NCI-H526 (cell line): ENCODE results near the gene SLC1A7.

Experiments used
- DNase-seq, 2 experiments: peaks; one replicate each; lab custom pipeline; 2025; lab: John Stamatoyannopoulos, UW

SLC1A7 gene

DNA sequence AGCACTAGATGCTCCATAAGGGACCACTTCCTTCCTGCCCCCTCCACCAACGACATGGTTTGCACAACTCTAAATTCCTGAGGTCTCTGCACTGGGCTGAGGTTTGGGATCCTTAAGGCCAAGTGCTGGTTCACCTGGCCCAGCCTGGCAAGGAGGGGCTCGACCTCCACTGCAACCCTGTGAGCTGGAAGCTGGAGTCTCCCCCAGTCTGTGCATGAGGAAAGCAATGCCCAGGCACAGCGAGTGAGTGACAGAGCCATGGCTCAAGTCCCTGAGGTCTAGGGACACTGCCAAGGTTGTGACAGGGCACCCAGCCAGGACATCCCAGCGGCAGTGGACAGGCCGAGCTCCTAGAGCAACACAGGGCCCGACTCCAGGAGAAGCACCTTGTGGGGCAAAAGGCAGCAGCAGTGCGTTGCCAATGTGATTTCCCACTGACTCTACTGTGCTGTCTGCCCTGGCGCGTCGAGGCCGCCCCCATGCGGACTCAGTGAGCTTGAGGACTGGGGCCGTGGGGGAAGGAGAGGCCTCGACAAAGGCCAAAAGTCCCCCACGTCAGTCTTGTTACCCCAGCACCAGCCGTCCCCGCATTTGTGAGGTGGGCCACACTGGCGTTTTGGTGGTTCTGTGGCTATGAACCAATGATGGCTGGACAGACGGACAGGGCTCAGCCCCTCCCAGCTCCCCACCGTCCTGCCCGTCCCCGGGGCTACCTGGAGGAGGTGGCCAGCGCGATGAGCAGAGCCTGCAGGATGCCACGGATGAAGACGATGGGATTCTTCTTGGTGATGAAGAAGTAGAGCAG is 50.4 kb downstream of the SLC1A7 start:
- DNase-seq, result no peak

DNA sequence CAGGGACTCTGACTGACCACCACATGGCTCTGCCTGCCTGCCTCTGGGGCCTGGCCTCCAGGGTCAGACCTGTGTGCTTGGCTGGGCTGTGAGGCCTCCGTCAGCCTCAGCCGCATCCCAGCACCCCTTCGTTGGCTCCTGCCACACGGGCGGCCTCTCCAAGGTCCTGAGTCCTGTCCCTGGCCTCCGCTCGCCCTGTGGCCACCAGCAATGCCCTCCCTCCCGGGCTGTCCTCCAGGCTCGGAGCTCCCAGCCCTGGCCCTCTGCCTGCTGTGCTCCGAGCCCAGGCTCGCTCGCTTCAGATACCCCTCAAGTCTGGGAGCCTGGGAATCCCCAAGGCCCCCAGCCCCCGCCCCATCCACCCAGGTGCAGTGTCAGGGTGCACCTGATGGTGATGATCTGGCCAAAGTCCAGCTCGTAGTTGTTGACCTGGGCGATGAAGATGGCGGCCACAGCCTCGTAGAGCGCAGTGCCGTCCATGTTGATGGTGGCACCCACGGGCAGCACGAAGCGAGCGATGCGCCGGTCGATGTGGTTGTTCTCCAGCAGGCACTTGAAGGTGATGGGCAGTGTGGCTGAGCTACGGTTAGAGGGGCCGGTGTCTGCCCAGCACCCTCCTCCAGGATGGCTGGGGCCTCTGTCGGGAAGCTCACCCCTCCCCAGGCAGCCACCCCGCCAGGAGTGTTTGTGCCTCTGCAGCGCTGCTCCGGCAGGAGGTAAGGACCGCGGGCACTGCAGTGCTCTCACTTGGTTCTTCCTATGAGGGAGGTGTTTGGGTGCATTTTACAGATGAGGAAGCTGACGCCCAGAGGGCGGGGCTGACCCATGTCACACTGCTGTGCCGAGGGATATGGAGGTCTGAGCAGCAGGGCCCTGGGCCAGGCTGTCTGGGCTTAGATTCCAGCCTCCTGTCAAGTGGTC is 52.0 kb downstream of the SLC1A7 start:
- no peak for DNase-seq

DNA sequence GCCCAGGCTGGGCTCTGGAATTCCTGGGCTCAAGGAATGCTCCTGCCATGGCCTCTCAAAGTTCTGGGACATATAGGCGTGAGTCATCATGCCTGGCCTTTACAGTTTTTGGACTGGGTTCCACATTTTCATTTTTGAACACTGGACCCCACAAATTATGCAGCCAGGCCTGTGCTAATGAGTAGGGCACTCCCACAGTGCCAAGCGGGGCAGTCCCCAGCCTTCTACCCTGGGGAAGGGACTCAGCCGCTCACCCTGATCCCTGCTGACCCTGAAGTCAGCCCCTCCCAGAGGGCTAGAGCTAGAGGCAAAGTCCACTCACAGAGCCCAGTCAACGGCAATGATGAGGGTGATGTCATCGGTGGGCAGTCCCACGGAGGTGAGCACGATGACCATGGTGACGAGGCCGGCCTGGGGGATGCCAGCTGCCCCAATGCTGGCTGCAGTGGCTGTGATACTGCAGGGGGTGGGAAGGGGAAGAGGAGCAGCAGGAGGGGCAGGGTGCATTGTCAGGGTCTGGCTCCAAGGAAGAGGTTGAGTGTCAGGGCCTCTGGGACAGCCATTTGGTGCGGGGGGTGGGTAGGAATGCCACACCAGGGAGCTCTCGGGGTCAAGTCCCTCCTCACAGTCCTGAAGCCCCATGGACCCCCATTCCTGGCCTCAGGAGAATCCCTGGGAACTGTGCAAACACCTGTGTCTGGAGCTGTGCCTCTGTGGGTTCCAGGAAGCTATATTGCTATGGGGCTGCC is 52.8 kb downstream of the SLC1A7 start:
- DNase-seq, result no peak

DNA sequence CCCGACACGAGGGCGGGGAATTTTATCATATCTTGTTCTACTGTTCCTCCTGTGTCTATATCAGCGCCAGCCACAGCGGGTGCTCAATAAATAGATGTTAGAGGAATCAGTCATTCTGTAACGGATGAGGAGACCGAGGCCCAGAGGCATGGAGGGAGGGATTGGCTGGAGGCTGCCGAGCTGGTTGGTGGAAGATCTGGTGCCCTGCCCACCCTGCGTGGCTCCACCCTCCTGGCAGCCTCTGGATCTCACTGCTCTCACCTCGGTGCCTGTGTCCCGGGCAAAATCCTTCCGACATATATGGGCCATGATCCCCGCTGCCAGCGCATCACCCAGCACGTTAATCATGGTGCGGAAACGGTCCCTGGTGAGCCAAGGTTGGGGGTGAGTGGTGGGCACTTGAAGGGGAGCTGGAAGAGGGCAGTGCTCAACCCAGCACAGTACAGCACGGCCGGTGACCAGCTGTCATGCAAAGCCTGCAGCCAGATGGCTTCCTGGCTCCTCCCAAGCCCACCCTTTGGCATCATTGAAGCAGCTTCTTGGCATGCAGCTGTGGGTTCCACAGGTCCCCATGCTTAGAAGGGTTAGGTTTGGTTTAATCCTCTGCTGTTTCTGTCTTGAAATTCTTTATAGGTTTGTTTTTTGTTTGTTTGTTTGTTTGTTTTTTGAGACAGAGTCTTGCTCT is 53.7 kb downstream of the SLC1A7 start:
- no peak for DNase-seq

DNA sequence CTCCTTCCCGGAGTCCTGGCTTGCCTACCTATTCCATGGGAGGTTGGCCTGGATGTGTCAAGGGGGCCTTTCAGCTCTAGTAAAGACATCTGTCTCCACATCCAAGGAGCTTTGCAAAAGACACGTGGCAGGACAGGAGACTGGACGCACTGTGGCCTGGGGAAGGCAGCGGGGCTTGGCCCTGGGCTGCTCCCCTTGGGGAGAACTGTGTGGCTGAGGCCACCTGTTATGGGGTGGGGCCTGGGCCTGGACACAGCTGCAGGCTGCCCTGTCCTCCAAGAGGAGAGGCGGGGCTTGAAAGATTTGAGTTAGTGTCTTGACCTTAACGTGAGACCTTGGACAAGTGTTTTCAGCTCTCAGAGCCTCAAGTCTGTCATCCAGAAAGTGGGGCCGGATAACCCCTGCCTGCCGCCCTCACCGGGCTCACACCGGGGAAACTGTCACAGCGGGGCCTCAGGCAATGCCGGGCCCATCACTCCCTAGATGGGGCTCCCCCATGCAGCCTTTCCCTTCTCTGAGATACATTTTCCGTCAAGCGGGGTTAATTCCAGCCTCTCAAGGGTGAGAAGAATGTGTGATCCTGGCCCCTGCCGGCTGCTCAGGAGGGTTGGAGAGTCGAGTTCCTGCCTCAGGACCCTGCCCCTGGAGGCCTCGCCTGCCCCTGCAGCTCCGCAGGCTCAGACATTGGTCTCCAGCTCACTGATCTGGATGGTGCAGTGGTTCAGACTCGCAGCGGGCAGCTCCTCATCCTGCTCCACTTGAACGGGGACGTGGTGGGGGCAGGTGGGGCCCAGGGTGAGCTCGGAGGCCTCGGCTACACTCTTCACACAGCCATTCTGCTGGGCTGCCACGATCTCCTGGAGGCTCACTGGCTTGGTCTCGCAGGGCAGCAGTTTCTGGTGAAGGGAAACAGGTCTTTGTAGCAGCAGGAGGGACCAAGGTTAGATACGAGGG is 54.8 kb downstream of the SLC1A7 start:
- DNase-seq, result no peak

DNA sequence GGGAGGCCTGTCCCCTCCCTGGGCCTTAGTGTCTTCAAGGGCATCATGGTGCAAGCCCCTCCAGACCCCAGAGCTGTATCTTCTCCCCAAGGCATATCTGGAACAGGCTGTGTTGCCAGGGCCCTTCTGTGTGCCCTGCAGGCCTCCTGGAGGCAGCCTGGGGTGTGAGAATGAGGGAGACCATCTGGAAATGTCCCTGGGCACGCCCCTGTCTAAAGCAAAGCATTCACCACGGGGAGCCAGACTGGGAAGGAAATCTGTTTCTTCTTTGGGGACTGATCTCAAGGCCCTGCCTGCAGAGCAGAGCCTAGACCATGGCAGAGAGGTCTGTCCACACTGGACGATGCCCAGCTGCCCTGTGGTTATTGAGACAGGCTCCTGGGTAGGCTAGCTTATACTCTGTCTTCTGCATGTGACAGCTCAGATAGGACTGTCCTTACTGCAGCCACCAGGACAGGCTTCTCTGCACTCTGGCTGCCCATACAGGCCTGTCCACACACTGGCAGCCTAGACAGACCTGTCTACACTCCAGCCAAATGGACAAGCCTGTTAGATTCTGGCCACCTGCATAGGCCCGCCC is 55.9 kb downstream of the SLC1A7 start:
- no peak for DNase-seq

DNA sequence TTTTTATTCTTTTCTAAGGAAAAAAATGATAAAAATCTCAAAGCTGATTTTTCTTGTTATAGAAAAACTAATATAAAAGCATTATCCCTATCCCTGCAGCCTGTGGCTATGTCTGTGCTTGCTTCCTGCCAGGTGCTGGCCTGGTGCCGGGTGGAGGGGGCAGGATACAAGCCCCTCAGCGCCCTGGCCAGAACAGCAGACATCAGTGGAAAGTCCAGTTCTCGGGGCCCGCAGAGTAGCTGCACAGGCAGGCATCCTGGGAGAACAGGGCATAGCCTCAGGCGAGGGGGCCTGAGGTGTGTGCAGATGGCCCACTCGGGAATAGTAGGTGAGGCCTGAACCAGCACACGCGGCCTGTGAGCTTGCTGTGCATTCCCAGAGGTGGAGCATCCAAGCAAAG is 57.0 kb downstream of the SLC1A7 start:
- DNase-seq, result no peak

DNA sequence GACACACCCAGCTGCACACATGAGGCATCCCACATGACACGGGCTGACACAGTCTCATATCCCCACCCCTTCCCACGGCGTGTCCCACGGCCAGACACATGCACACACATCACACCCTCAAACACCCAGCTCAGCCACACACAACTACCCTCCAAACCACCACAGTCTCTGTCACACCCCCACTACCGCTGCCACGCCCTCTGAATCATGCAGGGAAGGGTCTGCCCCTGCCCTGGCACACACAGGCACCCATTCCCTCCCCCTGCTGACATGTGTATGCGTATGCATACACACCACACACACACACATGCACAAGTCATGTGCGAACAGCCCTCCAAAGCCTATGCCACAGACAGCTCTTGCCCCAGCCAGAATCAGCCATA is 57.9 kb downstream of the SLC1A7 start:
- DNase-seq, result no peak

DNA sequence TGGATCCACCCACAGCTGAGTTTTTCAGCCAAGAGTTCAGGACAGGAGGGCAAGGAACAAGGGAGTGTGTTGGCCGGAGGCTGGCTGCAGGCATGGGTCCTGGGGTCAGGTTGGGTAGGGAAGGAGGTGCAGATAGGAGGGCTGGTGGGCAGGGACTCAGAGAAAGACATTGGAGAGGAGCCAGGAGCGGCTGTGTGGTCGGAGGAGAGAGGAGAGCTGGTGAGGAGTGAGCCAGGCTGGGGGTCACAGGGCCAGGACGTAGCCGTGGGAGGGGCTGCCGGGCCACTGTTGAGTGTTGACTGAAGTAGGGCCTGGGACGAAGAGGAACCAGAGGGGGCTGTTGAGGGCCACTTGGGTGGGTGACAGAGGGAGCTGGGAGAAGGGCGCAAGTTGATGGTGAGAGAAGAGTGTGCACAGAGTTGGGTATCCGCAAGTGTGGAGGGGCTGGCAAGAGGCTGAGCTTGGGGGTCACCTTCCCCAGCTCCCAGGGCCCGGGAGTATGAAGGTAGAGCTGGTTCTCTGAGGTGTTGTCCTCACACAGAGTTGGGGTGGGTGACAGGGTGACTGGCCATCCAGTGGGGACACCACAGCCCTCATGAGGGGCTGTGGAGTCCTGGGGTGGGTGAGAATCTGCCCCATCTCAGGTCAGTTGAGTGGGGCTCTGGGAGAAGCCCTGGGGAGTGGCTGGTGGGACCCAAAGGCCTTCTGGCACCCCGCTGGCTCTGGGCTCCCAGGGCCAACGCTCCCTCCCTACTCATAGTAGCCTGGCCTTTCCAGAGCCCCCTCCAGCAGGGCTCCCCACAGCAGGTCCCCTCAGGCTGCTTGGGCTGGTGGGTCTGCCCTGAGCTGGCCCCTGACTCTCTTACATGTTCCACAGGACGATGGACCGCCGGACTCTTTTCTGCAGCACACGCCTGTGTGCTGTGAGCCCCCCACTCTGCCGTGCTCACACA is 58.5 kb downstream of the SLC1A7 start:
- DNase-seq, result no peak

DNA sequence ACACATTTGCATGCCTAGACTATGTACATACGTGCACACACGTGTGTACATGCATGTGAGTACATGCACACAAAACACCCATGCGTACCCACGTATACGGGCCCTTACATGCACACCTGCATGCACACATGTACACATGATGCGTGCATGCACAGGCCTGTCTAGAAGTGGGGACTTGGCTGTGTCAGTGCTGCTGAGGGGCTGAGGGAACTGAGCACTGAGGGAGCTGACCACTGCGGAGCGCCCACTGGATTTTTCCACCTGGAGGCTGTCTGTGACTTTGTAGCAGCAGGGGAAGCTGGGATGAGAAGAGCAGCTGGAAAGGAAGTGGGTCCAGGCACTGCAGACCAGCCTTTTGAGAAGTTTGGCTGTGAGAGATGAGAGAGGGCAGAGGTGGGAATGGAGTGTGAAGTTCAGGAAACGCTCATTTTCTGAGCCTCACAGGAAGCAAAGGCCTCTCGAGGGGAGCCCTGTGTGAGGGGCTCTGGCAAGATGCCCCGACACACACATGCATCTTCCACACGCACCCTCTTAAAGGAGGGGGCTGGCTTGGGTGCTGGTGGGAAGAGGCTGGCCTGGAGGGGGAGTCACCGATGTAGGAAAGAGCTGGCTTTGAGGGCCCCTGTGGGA is 59.5 kb downstream of the SLC1A7 start:
- no peak for DNase-seq

DNA sequence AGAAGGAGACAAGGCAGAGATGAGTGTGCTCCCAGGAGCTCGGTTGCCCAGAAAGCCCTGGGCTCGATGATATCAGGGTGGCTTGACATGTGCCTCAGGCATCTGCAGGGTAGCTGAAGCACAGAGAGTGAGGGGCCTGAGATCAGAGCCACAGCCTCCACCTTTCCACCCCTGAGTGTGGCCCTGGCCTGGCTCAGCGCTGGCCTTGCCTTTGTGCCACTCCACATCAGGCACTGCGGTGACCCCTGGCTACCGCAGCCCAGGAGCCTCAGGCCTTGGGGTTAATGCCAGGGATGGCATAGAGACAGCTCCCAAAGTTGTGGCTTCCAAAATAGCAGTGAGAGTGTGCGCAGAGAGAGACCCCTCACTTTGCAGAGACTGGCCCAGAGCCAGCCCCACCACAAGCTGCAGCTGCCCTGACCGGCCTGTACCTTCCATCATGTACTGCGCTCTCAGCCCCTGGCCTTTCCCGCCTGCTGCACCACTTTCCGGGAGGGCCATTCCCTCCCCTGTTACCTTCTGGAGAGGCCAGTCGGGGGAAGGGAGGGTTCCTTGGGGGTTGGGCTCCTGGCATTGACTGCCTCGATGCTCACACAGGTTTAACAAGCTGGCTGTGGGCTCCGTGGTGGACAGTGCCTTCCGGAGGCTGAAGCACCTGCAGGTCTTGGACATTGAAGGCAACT is 60.9 kb downstream of the SLC1A7 start:
- DNase-seq, result no peak

DNA sequence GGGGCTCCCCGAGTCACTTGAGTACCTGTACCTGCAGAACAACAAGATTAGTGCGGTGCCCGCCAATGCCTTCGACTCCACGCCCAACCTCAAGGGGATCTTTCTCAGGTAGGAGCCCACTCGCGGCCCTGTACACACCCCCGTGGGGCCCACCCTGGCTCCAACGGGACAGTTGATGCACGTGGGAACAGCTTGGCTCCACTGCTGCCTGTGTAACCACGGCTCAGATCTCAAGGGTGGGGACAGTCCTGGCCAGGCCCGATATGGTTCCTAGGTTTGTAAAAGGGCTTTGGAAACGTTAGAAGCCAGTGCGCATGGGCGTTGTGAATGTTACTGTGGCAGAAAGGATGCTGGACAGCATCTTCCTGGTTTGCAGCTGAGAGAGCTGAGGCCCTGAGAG is 61.7 kb downstream of the SLC1A7 start:
- no peak for DNase-seq

DNA sequence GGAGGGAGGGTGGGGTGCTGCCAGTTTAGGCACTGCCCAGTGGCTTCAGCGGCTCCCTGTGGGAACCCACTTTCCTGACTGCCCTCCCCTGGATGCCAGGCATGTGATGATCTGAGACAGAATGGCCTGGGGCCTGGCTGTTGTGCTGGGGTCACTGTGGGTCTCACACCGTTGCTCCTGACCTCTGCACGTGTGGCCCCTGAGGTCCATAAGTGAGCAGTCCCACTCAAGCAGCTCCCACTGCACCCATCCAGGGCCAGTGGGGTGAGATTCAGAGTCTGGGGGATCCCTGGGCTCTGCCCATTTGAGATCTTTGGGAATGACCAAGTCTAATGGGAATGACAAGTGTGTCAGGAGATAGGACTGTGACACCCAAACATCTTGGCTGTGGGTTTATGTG is 62.4 kb downstream of the SLC1A7 start:
- DNase-seq, result no peak

DNA sequence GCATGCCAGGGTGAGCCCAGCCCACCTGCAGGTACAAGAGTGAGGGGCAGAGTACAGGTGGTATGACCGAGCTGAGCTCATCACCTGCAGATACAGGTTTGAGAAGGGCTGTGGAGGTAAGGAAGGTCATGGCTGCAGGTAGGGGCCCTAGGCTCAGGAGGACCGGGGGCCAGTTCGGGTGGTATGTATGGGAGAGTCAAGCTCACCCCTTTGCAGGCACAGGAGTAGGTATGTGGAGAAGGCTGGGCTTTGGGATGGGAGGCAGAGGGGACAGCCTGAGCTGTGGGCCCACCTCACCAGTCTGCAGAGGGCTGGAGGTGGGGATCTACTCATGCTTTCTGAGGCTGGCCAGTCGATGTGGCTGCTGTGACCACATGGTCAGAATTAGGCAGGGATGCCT is 63.2 kb downstream of the SLC1A7 start:
- DNase-seq, result no peak

DNA sequence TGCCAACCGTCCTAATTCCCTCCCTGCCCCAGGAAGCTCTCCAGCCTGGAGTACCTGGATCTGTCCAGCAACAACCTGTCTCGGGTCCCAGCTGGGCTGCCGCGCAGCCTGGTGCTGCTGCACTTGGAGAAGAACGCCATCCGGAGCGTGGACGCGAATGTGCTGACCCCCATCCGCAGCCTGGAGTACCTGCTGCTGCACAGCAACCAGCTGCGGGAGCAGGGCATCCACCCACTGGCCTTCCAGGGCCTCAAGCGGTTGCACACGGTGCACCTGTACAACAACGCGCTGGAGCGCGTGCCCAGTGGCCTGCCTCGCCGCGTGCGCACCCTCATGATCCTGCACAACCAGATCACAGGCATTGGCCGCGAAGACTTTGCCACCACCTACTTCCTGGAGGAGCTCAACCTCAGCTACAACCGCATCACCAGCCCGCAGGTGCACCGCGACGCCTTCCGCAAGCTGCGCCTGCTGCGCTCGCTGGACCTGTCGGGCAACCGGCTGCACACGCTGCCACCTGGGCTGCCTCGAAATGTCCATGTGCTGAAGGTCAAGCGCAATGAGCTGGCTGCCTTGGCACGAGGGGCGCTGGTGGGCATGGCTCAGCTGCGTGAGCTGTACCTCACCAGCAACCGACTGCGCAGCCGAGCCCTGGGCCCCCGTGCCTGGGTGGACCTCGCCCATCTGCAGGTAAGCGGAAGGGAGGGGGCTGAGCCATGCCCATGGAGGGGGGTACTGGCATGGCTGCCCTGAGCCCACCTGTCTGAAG is 63.9 kb downstream of the SLC1A7 start:
- DNase-seq, result no peak

DNA sequence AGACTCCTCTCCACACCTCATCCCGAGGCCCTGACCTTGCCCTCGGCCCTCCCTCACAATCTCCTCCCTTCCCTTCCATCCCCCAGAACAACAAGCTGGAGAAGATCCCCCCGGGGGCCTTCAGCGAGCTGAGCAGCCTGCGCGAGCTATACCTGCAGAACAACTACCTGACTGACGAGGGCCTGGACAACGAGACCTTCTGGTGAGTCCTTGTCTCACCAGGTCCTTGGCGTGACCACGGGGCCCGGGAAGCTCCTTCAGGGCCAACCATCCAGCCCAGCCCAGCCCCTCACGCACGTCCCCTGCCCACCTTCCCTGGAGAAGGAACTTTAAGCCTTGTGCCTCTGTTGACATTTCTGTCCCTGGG is 64.9 kb downstream of the SLC1A7 start:
- no peak for DNase-seq
